Measurements from ENCODE around the gene TPO. TPM values are rescaled to one million over a fixed set of nuclear protein-coding genes. Genes with fewer than 3 reads are reported as not detected.

Gene TPO
- total and polyA plus RNA-seq, 11 donors, result 3.0 to 13.8 (median 8.4) TPM

DNA sequence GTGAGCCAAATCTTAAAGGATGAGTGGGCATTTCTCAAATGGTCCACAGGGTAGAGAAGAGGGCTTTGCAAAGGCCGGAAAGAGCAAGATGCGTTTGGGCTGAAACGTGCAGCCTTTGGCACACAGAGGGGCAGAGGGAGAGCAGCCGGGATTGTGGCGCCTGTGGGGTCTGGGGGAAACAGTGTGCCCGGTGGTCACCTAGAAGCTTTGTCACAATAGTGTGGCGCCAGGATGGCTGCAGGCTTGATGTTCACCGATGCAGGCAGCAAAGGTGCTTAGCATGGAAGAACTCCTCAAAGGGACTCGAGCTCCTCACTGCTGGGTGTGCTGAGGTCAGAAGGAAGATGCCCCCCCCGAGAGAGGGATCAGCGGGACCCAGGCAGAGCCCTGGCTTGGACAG lies 23.8 kb downstream of the TPO start:
- ATAC-seq (no peak), DNase-seq (no peak)
- Histone ChIP-seq H3K4me3 (no peak overlapping the region), H3K27ac (no peak overlapping the region), H3K9me3 (no peaks in the 10 kb centered on the region), H3K27me3 (no peaks in the 10 kb centered on the region), H3K4me1 (no peaks in the 10 kb centered on the region), H3K36me3 (peaks cover 0 to 7% (median 0%) of the 10 kb centered on the region in 9 donors)
- 86 to 96% (median 91%) methylated on average over 11 of the region's 11 CpGs for WGBS, 4 donors
- intact Hi-C loops (cut with DNase I), result no loop called here
- TF ChIP-seq CTCF (IDR thresholded peaks at IDR 0.05) (no peak), POLR2A (IDR thresholded peaks at IDR 0.05) (no peak)

DNA sequence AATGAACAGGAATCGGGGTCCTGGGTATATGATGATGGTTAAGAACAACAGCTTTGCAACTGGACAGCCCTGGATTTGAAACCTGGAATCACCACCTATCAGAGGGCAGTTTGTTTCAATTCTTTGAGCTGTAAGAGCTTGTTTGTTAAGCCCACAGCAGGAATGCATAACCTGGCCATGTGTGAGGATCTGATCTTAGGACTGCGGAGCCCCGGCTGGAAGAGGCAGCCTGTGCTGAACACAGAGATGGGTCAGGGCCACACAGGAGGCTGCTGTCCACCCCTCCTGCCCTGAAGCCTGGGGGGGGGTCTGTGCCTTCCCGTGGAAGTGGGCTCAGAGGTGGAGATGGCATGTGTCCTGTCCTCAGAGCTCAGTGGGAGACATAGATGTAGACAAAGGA lies 24.3 kb downstream of the TPO start:
- no peak for ATAC-seq
- peaks cover 0 to 7% (median 0%) of the 10 kb centered on the region in 9 donors for H3K36me3 ChIP-seq
- intact Hi-C loops (cut with DNase I), result no loop called here

GRCh38 chr2:1438972-1439371 lies 25.7 kb downstream of the TPO start:
- Histone ChIP-seq H3K9me3 (no peaks in the 10 kb centered on the region), H3K27ac (no peak overlapping the region), H3K4me3 (no peak overlapping the region), H3K36me3 (peaks cover 0 to 7% (median 0%) of the 10 kb centered on the region in 9 donors), H3K4me1 (no peaks in the 10 kb centered on the region), H3K27me3 (no peaks in the 10 kb centered on the region)
- WGBS, 4 donors, result 85 to 92% (median 89%) methylated on average over 6 of the region's 6 CpGs
- no peak for DNase-seq
- intact Hi-C loops (cut with DNase I), result no loop called here
- no peak for ATAC-seq
- TF ChIP-seq POLR2A (IDR thresholded peaks at IDR 0.05) (no peak), CTCF (IDR thresholded peaks at IDR 0.05) (no peak)

More for the DNA sequence above, 24.3 kb downstream of the TPO start:
- Histone ChIP-seq H3K27ac (no peak overlapping the region), H3K27me3 (no peaks in the 10 kb centered on the region), H3K9me3 (no peaks in the 10 kb centered on the region), H3K4me3 (no peak overlapping the region), H3K4me1 (no peaks in the 10 kb centered on the region)
- no peak for DNase-seq
- TF ChIP-seq POLR2A (IDR thresholded peaks at IDR 0.05) (no peak), CTCF (IDR thresholded peaks at IDR 0.05) (no peak)
- 83 to 86% (median 85%) methylated on average over 4 of the region's 4 CpGs for WGBS, 4 donors

GRCh38 chr2:1440581-1440980 lies 27.3 kb downstream of the TPO start:
- DNase-seq (no peak), ATAC-seq (no peak)
- Histone ChIP-seq H3K4me3 (no peak overlapping the region), H3K27me3 (no peaks in the 10 kb centered on the region), H3K4me1 (no peaks in the 10 kb centered on the region), H3K36me3 (peaks cover 0 to 4% (median 0%) of the 10 kb centered on the region in 9 donors), H3K9me3 (no peaks in the 10 kb centered on the region), H3K27ac (no peak overlapping the region)
- no peak for TF ChIP-seq CTCF (IDR thresholded peaks at IDR 0.05)
- no peak for TF ChIP-seq POLR2A (IDR thresholded peaks at IDR 0.05)
- intact Hi-C loops (cut with DNase I), result loop anchor here in 1 of 10 donors (10.0 kb wide), 1 partner anchor 84 kb away; no protein-coding TSS in a partner anchor
- 87 to 94% (median 91%) methylated on average over 7 of the region's 7 CpGs for WGBS, 4 donors
